ENCODE data around the gene GAS2L1.

Gene GAS2L1

GRCh38 chr22:29275167-29275566 lies 31.3 kb upstream of the GAS2L1 start:
- no peak for FAIRE-seq
- no peak for DNase-seq (ENCODE audit: low spot score)

- no peak for DNase-seq (ENCODE audit: low spot score)
- FAIRE-seq = no peak
Measured at GRCh38 chr22:29275819-29276565, 30.5 kb upstream of the GAS2L1 start.

- no peak for FAIRE-seq
Measured at GRCh38 chr22:29277927-29278326, 28.5 kb upstream of the GAS2L1 start.

GRCh38 chr22:29284196-29284595 lies 22.3 kb upstream of the GAS2L1 start:
- DNase-seq (ENCODE audit: low spot score) (no peak), FAIRE-seq (no peak)

More at GRCh38 chr22:29277927-29278326, 28.5 kb upstream of the GAS2L1 start:
- DNase-seq (ENCODE audit: low spot score) = no peak

- FAIRE-seq (no peak), DNase-seq (ENCODE audit: low spot score) (no peak)
Measured at GRCh38 chr22:29288837-29289236, 17.6 kb upstream of the GAS2L1 start.

- no peak for DNase-seq (ENCODE audit: low spot score)
- no peak for FAIRE-seq
Measured at GRCh38 chr22:29290061-29290460, 16.4 kb upstream of the GAS2L1 start.

GRCh38 chr22:29291215-29291614 lies 15.2 kb upstream of the GAS2L1 start:
- FAIRE-seq (peak; percentile 44), DNase-seq (ENCODE audit: low spot score) (no peak)

- DNase-seq (ENCODE audit: low spot score) = no peak
- FAIRE-seq = no peak
Measured at GRCh38 chr22:29292379-29292778, 14.1 kb upstream of the GAS2L1 start.

- DNase-seq (ENCODE audit: low spot score) (no peak), FAIRE-seq (no peak)
Measured at GRCh38 chr22:29298641-29299040, 7.8 kb upstream of the GAS2L1 start.

- no peak for DNase-seq (ENCODE audit: low spot score)
- FAIRE-seq = peak; percentile 68
Measured at GRCh38 chr22:29299136-29299900, 7.1 kb upstream of the GAS2L1 start.

GRCh38 chr22:29300467-29300806 lies 6.0 kb upstream of the GAS2L1 start:
- DNase-seq (ENCODE audit: low spot score) (no peak), FAIRE-seq (no peak)

- DNase-seq (ENCODE audit: low spot score) = no peak
- FAIRE-seq = peak; percentile 37
Measured at GRCh38 chr22:29300807-29301601, 5.4 kb upstream of the GAS2L1 start.

- DNase-seq (ENCODE audit: low spot score) (no peak), FAIRE-seq (no peak)
Measured at GRCh38 chr22:29301716-29302401, 4.6 kb upstream of the GAS2L1 start.

- DNase-seq (ENCODE audit: low spot score) (no peak), FAIRE-seq (no peak)
Measured at GRCh38 chr22:29302402-29302680, 4.1 kb upstream of the GAS2L1 start.

- FAIRE-seq (peak; percentile 20), DNase-seq (ENCODE audit: low spot score) (no peak)
Measured at GRCh38 chr22:29302681-29303465, 3.6 kb upstream of the GAS2L1 start.

GRCh38 chr22:29305836-29306174 lies 645 bp upstream of the GAS2L1 start:
- no peak for DNase-seq (ENCODE audit: low spot score)
- FAIRE-seq = no peak

- peak; percentile 65 for FAIRE-seq
- peak; percentile 93 for DNase-seq (ENCODE audit: low spot score)
Measured at GRCh38 chr22:29306835-29307595, 565 bp downstream of the GAS2L1 start.

GRCh38 chr22:29307596-29308147 lies 1.2 kb downstream of the GAS2L1 start:
- peak; percentile 20 for FAIRE-seq
- DNase-seq (ENCODE audit: low spot score) = peak; percentile 23

GRCh38 chr22:29308148-29308790 lies 1.8 kb downstream of the GAS2L1 start:
- FAIRE-seq (peak; percentile 52), DNase-seq (ENCODE audit: low spot score) (no peak)

Data from urothelium cell line (cell line).